ENCODE measurements around the gene DNAJC22.

Gene DNAJC22

DNA sequence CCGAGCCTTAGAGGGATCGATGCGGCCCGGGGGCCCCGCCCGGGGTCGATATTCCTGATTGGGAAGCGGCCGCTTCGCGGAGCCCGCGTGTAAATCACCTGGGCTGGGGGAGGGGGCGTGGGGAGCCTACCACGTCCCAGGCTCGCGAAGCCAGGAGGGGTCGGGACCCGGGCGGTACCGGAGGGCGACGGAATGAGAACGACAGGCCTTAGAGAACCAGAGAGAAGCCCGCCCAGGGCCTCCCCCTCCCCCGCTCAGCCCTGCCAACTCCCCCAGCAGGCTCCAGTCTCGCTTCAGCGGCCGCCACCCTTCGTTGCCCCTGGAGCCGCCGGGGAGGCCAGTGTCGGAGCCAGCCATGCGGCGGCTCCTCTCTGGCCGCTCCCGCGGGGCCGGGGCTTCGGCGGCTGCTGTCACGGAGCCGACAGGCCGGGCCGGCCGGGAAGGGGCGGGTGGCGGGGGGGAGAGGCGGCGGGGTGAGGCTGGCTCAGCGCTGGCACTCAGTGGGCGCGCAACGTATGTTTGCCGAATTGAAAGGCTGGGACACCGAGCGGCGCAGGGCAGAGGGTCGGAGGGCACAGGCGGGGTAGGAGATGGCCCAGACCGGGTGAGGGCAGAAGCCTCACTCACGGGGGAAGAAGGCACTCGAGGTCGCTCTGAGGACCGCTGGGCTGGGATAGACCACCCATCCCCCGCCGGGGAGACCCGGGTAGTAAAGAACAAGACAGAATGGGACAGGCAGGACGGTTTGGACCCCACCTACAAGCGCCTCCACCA is 1.4 kb upstream of the DNAJC22 start:
- no peak for FAIRE-seq

DNA sequence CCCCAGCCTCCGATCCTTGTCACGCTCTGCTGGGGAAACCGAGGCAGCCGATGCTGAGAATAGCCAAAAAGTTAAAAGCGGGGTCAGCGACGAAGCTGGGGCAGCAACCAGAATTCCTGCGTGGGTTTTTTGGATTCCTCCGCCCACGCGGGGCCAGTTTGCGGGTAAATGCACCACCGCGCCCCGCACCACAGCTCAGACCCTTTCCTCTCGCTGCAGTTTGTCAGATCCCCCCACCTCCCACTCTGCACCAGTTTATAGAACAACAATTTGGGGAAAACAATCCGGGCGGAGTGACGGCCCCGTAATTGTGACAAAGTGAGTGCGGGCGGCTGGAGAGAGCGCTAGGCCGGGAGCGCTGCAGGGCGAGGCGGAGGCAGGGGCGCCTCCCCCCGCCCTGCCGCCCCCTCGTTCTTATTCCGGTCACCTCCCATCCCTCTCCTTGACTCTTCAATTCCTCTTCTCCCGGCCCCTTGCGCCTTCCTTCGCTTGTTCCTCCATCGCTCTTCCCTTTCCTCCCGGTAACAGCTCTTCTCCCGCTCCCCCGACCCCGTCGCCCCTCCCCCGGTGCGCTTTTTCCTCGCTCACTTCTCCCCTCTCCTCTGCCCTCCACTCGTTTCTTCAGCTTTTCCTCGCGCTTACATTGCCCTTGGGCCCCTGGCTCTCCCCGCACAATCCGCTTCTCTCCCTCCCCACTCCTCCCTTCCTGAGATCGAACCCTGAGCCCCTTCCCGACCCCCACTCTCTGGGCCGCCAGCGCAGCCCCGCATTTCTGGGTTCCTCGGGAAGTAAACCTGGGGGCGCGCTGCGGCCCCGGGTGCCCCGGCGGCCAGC is 646 bp upstream of the DNAJC22 start:
- no peak for FAIRE-seq

DNA sequence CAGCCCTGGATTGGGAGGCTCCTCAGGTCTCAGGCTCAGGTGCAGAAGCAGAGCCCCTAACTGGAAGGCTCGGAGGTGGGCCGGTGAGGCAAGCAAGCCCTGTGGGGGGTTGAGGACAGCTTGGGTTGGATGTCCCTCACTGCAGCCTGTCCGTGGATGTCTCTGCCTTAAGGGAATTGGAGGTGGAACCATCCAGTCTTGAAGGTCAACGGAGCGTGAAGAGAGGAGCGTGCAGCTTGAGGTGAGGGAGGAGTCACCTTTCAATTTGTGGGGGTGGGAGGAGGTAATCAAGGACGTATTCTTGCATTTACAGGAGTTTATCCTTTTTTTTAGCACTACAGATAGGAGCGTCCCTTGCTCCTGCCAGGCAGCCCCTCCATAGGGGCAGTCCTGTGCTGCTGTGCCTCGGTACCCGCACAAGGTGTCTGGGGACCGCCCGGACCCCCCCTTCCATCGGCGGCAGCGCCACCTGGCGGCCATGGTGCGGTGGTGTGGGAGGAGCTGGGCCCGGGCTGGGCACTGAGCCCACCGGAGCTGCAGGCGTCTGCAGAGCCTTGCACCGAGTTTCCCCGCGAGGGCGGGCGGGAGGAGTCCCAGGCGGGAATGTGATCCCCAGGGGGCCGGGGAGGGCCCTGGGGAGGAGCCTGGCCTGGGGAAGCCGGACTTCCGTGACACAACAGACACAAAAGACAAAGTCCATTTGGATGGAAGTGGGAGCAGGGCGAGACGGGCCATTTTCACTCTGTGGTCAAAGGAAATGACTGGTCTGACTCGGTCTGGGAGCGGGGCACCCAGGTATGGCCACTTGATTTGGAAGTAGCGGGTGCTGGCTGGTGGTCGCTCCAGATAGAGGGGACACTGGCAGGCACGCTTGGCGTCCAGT is 864 bp downstream of the DNAJC22 start:
- no peak for FAIRE-seq

DNA sequence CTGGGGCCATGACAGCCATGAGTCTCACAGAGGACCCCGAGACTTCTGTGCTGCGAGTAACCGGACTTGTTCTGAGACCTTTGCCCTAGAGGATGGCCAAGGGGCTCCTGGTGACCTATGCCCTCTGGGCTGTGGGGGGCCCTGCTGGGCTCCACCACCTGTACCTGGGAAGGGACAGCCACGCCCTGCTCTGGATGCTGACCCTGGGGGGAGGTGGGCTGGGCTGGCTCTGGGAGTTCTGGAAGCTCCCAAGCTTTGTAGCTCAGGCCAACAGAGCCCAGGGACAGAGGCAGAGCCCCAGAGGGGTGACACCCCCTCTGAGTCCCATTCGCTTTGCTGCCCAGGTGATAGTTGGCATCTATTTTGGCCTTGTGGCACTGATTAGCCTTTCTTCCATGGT is 2.1 kb downstream of the DNAJC22 start:
- no peak for FAIRE-seq

DNA sequence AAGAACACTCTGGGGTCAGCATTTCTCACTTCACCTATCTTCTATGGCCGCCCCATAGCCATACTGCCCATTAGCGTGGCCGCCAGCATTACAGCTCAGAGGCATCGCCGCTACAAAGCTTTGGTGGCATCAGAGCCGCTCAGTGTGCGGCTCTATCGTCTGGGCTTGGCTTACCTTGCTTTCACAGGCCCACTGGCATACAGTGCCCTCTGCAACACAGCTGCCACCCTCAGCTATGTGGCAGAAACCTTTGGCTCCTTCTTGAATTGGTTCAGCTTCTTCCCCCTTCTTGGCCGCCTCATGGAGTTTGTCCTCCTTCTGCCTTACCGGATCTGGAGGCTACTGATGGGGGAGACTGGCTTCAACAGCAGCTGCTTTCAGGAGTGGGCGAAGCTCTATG is 2.6 kb downstream of the DNAJC22 start:
- FAIRE-seq, result no peak

DNA sequence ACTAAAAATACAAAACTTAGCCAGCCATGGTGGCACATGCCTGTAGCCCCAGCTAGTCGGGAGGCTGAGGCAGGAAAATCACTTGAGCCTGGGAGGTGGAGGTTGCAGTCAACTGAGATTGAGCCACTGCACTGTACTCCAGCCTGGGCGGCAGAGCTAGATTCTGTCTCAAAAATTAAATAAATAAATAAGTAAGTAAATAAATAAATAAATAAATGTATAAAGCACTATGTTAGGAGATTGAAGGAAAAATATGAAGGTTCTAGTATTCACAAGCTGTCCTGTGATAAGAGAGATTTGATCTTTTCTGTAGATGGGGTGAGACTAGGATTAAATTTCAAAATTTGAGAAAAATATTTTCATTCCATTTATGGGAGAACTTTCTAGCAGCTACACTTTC is 5.7 kb downstream of the DNAJC22 start:
- no peak for FAIRE-seq

DNA sequence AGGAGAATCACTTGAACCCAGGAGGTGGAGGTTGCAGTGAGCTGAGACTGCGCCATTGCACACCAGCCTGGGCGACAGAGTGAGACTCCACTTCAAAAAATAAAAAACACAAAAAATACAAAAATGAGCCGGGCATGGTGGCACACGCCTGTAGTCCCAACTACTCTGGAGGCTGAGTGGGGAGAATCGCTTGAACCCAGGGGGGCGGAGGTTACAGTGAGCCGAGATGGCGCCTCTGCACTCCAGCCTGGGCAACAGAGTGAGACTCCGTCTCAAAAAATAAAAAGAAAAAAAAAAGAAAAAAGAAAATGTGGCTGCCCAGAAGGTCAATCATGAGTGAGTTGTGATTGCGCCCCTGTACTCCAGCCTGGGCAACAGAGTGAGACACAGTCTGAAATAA is 9.2 kb downstream of the DNAJC22 start:
- no peak for FAIRE-seq

DNA sequence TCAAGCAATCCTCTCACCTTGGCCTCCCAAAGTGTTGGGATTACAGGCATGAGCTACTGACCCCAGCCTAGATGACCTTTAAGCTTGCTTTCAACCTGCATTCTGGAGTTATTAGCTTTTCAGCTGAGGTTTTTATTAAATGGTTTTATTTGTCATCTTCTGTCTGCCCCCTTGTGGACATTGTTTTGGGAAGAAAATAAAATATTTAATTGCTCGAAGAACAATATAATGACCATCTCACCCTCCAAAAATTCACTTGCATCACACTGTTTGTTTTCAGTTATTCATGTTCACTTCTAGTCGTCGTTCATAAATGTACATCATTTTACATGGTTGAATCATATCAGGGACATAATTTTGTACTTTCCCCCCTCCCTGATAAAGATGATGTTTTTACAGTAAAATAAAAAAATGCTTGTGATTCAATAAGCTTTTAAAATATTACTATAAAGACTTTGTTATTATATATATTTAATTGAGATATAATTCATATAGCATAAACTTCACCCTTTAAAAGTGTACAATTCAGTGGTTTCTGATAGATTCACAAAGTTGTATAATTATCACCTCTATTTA is 10.5 kb downstream of the DNAJC22 start:
- FAIRE-seq, result no peak

DNA sequence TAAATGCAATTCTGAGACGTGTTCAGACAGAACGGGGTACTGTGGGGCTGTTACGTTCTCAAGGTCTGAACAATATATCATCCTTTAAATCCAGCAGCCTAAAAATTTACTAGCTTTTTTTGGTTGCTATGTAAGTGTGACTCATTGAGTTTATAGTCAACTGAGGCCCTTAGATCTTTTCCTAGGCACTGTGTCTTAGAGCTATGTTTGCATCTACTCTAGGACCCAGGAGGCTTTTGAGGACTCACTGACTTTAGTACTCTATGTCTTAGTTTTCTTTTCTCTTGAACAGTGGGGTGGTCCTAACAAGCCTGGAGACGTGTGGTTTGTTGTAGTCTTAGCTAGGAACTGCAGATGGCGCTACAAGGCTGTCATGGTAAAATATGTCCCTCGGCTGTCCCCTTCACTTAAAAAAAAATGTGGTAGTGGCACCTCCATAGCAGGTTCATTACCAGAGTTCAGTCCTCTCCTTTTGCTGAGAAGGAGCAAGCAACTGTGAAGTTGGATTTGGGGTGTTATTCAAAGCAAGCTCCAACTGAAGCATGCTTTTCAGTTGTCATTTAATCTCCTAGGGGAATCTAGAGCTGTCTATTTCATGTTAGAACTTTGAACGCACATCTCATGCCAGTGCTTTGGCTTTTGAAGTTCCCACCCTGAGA is 11.9 kb downstream of the DNAJC22 start:
- no peak for FAIRE-seq

DNA sequence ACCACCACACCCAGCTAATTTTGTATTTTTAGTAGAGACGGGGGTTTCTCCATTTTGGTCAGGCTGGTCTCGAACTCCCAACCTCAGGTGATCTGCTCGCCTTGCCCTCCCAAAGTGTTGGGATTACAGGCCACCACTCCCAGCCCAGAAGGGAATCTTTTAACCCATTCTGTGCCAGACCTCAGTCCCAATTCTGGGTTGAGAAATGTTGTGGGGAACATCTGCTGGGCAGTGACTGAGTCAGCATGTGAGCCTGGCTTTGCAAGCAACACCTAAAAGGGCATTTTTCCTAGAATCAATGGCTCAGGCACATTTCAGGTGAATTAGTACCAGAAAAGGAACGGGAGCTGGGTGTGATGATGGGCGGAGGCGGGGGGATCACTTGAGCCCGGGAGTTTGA is 13.0 kb downstream of the DNAJC22 start:
- no peak for FAIRE-seq

DNA sequence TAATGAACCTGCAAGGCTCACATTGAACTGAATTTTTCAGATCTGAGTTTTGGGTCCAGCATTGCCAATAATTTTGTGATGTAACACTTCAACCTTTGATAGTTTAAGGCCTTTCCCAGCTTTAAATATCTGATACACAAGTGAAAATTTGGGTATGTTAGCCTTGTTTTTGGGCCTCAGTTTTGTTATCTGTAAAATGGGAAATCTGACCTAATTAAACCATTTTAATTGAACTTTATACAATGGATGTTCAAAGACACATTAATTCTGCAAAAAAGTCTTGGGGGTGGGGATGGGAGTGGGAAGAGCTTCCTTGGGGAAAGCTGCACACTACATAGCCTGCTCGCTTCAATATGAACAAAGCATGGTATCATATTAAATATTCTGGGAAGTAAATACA is 15.4 kb downstream of the DNAJC22 start:
- FAIRE-seq, result no peak

DNA sequence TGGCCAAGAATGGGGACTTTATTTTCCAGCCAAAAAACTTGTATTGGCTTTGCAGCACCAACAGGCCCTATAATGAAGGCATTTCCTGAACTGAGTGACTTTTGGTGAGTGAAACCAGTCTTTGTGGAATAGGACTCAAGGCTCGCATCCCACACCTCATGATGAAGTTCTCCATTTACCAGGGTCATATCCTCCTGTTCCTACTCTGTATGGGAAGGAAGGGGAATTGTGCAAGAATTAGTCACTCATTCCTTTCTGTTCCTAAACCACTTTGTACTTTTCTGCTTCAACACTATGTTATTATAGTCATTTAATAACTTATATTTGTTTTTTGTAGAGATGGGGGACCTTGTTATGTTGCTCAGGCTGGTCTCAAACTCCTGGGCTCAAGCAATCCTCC is 18.3 kb downstream of the DNAJC22 start:
- no peak for FAIRE-seq

DNA sequence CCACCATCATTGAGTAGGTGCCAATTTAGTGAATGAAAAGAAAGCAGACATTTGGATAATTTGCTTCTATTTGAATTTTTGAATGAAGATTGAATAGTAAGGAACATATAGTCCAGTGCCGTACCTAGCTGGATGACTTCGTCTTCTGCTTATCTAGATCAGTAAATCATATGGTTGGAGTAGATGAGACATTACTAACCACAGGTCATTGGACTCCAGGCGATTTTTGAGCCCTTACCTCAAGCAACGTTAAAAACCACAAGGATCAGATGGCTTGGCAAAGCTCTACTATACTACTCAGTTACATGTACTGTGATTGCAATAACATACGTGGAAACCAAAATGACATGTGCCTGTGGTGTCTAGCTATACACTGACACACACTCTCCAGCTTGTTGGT is 18.9 kb downstream of the DNAJC22 start:
- no peak for FAIRE-seq

DNA sequence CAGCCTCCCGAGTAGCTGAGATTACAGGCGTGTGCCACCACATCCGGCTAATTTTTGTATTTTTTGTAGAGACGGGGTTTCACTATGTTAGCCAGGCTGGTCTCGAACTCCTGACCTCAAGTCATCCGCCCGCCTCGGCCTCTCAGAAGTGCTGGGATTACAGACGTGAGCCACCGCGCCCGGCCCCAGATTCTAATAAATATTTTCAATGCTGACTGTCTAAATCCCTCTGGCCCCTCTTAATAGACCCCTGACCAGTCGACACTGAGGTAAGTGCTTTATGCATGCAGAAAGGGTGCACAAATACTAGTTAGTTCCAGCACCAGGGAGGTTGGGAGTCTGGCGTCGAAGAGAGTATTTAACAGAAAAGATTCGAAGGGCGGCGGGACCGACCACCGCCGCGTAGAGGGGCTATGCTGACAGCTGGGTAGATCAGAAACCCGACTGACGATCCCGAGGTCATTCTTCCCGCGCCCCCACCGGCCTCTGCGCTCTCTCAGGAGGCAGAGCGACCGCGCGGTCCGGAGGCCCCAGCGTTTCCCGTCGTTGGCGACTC is 19.5 kb downstream of the DNAJC22 start:
- FAIRE-seq, result no peak

DNA sequence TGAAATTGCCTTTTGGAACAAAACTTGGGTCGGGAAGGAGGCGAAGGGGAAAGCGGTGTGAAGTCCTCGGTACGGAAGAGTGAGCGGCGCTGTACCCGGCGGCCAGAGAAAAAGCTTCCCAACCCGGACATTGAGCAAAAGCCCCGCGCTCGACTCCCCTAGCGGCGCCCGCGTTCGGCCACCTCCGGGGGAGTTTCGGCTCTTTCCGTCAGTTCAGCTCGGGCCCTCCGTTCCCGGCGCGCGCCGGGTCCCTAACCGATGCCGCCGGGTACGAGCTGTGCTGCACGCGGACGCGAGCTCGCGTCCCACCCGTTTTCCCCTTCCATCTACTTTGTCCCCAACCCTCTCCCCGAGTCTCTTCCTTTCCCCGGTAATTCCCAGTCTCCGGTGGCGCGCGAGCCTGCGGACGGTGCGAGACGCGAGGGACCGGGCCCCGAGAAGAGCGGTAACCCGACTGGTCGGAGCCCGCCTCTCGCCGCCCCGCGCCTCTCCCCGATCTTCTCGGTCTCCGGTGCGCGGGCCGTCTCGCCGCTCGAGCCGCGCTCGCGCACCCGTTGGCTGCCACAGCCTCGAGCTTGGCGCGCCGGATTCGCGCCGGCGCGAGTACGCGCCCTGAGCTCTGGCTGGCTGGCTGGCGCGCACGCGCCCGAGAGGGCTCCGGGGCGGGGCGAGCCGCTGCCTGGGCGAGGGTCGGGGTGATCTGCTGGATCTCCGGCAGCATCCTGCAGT is 20.1 kb downstream of the DNAJC22 start:
- FAIRE-seq, result no peak

DNA sequence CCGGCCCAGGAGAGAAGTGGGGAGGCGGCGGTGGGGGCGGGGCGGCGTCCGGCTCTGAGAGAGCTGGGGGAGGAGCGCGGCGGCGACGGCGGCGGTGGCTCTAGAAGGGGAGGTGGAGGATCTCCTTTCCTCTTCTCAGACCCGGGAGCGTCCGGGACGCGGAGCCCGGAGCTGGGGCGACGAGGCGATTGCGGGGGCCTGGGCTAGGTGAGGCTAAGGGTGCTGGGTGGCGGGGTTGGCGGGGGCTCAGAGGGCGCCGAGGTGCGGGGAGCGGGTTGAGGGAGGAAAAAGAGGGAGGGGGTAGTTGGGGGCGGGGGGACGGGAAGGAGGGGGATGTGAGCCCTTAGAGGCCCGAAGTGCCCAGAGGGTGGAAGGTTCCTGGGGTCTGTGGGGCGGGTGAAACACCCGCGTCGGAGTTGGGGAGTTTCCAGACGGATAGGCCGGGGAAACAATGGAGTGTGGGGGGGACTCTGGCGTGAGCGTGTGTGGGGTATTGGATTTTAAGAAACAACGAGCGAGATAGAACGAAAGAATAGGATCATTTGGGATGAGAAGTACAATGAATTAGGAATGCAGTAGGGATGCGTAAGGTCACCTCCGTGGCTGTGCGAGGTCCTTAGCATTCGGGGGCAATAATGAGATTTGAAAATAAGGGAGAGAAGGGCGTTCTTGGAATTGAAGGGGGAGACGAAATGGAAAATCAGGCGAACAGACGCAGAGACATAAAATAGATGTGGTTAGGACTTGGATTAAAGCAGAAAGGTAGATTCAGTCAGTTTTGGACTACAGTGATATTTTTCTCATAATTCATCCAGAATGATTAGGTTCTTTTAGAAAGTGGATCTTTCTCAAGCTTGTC is 20.9 kb downstream of the DNAJC22 start, which contains the start of gene SPATS2:
TSS of gene SPATS2 (plus strand) at position 82 of the 859 bp plus-strand sequence. CDS start 93,551 bp downstream, outside the sequence.
- FAIRE-seq, result no peak

DNA sequence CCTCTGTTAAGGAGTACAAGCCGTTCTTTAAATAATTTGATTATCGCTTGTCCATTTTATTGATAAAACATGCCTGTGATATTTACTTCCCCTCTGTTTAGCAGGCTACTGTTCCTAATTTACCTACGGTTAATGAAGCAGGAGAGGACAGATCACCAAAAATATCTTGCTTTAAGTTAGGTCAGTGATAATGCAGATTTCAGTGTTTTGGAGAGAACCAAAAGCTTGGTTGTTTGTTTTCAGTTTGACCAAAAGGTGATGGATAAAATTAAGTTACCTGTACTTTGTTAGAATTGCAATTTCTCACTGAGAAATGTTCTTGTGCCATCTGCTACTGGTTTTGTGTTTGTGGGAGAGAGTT is 21.5 kb downstream of the DNAJC22 start:
- FAIRE-seq, result no peak

DNA sequence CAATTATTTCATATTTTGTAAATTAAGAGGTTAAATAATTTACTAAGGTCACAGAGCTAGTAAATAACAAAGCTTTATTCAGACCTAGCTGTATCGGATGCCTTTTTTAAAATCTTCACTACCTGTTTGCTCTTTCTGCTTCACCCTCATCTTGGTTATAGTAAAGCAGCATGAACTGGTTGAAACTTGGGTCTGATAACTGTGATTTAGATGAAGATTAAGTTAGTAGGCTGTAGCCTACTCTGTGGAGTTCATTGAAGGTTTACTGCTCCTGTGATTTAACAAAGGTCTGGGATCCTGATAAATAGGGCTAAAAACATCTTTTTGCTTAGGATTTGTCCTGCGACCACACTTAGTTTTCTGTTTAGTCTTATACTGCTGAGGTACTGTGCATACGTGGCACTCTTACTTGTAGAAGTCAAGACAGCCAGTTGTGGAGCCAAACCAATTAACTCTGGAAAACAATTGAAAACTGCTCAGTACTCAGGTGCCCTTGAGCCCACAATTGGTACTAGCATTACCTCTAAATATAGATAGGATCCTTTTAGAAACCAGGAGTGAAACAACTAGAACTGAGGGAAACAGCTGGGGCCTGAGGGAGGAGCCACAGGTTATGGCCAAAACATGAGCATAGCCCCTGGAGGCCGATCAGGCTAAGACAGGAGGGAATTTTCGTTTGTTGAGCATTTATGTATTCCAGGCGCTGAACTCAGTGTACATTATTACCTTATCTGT is 22.9 kb downstream of the DNAJC22 start:
- no peak for FAIRE-seq

DNA sequence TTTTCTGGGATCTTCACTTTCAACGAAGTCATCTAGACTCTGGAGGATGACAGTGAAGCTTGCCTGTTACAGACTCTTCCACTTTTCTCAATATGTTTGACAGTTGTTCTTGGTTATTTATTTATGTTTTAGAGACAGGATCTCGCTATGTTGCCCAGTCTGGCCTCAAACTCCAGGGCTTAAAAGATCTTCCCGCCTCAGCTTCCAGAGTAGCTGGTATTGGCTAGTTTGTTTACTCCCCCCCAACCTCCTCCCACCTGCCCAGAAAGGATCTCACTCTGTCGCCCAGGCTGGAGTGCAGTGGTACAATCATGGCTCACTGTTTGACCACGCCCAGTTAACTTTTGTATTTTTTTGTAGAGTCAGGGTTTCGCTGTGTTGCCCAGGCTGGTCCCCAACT is 23.9 kb downstream of the DNAJC22 start:
- FAIRE-seq, result no peak
